ENCODE data around the gene ULK2. TPM values are rescaled to one million over a fixed set of nuclear protein-coding genes. Genes with fewer than 3 reads are reported as not detected.

ULK2 gene
- total RNA-seq, 1 experiment from 2014 or later, result 22.8 TPM

DNA sequence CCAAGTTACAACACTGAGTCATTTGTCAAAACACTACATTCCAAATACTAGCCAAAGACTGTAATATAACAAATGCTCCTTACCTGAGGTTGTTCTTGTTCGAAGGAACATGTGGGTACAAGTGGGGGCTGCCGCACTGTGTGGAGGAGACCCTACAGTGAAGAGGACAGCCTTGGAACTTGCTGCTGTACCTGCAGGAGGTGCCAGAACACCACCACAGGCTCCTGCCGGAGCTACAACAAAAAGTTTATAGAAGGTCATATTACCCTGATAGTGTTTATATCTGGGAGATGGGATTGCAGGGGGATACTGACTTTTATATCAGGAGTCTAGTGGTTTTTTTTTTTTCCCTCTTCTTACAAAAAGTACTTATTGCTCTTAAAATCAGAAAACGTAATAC is 81.9 kb downstream of the ULK2 start:
- ChIA-PET CTCF (no interaction called here), POLR2A (no interaction called here)
- no peak for ATAC-seq
- H3K27ac ChIP-seq (ENCODE audit: low read length), result no peak overlapping the region
- H3K4me3 ChIP-seq (ENCODE audit: low read depth in 2 of 2, low read length in 2 of 2), result no peak overlapping the region
- H3K36me3 ChIP-seq (ENCODE audit: control insufficient read depth, insufficient read depth, low read length), result no peaks in the 10 kb centered on the region; the same call in 1 of the 2 replicates
- no peak for DNase-seq (ENCODE audit: low read depth, low spot score)
- no peak for TF ChIP-seq POLR2AphosphoS5 (IDR thresholded peaks at IDR 0.05; ENCODE audit: low read depth, low read length)
- TF ChIP-seq, protein P1, sequence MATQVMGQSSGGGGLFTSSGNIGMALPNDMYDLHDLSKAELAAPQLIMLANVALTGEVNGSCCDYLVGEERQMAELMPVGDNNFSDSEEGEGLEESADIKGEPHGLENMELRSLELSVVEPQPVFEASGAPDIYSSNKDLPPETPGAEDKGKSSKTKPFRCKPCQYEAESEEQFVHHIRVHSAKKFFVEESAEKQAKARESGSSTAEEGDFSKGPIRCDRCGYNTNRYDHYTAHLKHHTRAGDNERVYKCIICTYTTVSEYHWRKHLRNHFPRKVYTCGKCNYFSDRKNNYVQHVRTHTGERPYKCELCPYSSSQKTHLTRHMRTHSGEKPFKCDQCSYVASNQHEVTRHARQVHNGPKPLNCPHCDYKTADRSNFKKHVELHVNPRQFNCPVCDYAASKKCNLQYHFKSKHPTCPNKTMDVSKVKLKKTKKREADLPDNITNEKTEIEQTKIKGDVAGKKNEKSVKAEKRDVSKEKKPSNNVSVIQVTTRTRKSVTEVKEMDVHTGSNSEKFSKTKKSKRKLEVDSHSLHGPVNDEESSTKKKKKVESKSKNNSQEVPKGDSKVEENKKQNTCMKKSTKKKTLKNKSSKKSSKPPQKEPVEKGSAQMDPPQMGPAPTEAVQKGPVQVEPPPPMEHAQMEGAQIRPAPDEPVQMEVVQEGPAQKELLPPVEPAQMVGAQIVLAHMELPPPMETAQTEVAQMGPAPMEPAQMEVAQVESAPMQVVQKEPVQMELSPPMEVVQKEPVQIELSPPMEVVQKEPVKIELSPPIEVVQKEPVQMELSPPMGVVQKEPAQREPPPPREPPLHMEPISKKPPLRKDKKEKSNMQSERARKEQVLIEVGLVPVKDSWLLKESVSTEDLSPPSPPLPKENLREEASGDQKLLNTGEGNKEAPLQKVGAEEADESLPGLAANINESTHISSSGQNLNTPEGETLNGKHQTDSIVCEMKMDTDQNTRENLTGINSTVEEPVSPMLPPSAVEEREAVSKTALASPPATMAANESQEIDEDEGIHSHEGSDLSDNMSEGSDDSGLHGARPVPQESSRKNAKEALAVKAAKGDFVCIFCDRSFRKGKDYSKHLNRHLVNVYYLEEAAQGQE (IDR thresholded peaks at IDR 0.05; ENCODE audit: insufficient read depth in 1 of 2, low read depth in 2 of 2, low read length in 1 of 2), result no peak
- no peak for TF ChIP-seq TCF7L2 (IDR thresholded peaks at IDR 0.05; ENCODE audit: low read depth, low read length)
- TF ChIP-seq SIN3A (IDR thresholded peaks at IDR 0.05; ENCODE audit: borderline replicate concordance, insufficient read depth, low read depth, low read length), result no peak
- TF ChIP-seq, protein P2, sequence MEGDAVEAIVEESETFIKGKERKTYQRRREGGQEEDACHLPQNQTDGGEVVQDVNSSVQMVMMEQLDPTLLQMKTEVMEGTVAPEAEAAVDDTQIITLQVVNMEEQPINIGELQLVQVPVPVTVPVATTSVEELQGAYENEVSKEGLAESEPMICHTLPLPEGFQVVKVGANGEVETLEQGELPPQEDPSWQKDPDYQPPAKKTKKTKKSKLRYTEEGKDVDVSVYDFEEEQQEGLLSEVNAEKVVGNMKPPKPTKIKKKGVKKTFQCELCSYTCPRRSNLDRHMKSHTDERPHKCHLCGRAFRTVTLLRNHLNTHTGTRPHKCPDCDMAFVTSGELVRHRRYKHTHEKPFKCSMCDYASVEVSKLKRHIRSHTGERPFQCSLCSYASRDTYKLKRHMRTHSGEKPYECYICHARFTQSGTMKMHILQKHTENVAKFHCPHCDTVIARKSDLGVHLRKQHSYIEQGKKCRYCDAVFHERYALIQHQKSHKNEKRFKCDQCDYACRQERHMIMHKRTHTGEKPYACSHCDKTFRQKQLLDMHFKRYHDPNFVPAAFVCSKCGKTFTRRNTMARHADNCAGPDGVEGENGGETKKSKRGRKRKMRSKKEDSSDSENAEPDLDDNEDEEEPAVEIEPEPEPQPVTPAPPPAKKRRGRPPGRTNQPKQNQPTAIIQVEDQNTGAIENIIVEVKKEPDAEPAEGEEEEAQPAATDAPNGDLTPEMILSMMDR (IDR thresholded peaks at IDR 0.05), result no peak
- intact Hi-C loops (cut with micrococcal nuclease; ENCODE audit: unreplicated experiment) (no loop called here), in situ Hi-C loops (cut with HindIII; ENCODE audit: low pct_unique_long_range_greater_than_20kb, low sequenced_read_pairs) (no loop called here)
- H3K4me1 ChIP-seq (ENCODE audit: control insufficient read depth, insufficient read depth, low read length), result no peaks in the 10 kb centered on the region
- no TSS peak for BruUV-seq (replicated peaks)
- no peaks in the 10 kb centered on the region for H3K27me3 ChIP-seq (ENCODE audit: control insufficient read depth, insufficient read depth, low read length)
- no peaks in the 10 kb centered on the region for H3K9me3 ChIP-seq (ENCODE audit: control insufficient read depth, insufficient read depth, low read depth, low read length)

DNA sequence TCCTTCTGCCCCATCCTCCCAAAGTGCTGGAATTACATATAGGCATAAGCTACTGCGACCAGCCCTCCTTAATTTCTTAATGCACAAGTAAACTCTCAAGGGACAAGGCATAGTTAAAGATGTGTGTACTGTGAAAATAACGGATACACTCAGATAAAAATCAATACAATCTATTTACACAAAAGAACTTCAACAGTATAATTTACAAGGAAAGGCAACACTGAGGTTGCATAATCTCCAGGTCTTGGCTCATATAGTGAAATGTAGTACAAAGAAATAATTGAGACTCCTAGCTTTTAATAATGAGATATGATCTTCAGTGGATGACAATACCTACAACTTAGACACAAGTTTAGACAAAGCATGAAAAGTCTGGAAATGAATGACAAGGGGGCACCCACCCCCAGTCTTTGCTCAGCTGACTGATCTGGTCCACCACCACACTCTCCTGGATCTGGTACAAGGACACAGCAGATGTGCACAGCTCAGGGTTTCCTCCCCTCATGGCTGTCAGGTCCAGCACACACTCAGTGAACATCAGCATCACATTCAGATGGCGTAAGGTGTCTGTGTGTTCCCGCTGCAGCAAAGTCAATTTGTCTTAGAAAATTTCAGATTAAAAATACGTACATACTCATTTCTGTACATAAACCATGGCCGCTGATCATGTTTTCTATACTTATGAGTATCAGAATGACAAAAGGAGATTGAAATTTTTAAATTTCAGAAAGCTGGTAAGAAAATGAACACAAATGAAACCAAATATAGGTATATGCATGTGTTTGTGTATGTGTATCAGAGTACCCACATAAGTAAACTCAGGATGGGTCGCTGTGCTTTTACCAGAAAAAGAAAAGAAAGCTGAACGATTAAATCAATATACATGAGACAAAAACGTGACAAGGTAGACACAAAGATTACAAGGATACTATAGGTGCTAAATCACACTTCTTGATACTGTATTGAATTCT is 86.0 kb downstream of the ULK2 start:
- in situ Hi-C loops (cut with HindIII; ENCODE audit: low pct_unique_long_range_greater_than_20kb, low sequenced_read_pairs), result no loop called here
- POLR2A ChIA-PET, result no interaction called here
- ATAC-seq, result no peak

More for the DNA sequence above, 86.0 kb downstream of the ULK2 start:
- no peak overlapping the region for H3K27ac ChIP-seq (ENCODE audit: low read length)
- CTCF ChIA-PET, result interaction anchor here (0.6 kb wide), 1 partner anchor 131 kb away, joined by 3 read pairs; no protein-coding TSS in a partner anchor
- H3K4me1 ChIP-seq (ENCODE audit: control insufficient read depth, insufficient read depth, low read length), result no peaks in the 10 kb centered on the region
- no peaks in the 10 kb centered on the region for H3K9me3 ChIP-seq (ENCODE audit: control insufficient read depth, insufficient read depth, low read depth, low read length)
- H3K4me3 ChIP-seq (ENCODE audit: low read depth in 2 of 2, low read length in 2 of 2), result no peak overlapping the region
- no peak for DNase-seq (ENCODE audit: low read depth, low spot score)
- intact Hi-C loops (cut with micrococcal nuclease; ENCODE audit: unreplicated experiment), result no loop called here
- no peaks in the 10 kb centered on the region for H3K27me3 ChIP-seq (ENCODE audit: control insufficient read depth, insufficient read depth, low read length)
- TF ChIP-seq SIN3A (IDR thresholded peaks at IDR 0.05; ENCODE audit: borderline replicate concordance, insufficient read depth, low read depth, low read length) (no peak), POLR2AphosphoS5 (IDR thresholded peaks at IDR 0.05; ENCODE audit: low read depth, low read length) (no peak), TCF7L2 (IDR thresholded peaks at IDR 0.05; ENCODE audit: low read depth, low read length) (no peak)
- TF ChIP-seq, protein P1 (IDR thresholded peaks at IDR 0.05; ENCODE audit: insufficient read depth in 1 of 2, low read depth in 2 of 2, low read length in 1 of 2), result no peak
- TF ChIP-seq, protein P2 (IDR thresholded peaks at IDR 0.05), result no peak
- H3K36me3 ChIP-seq (ENCODE audit: control insufficient read depth, insufficient read depth, low read length), result no peaks in the 10 kb centered on the region; the same call in none of the 2 replicates
- BruUV-seq (replicated peaks), result no TSS peak

All from Panc1 (cell line).